HCT116 (cell line): ENCODE data around the gene TMEM269. TPM values are rescaled to one million over a fixed set of nuclear protein-coding genes. Genes with fewer than 3 reads are reported as not detected.

Source experiments
- ATAC-seq: fragments of 200-7000 bp; cut with Tn5 transposase; 2 replicates; pipeline ENCODE4 v1.9.1; 2020; ENCODE audit warnings: mild to moderate bottlenecking, moderate library complexity
- BruUV-seq: library from RNA; stranded (reverse); fragments of 400-500 nt; replicated peaks from 2 replicates; lab custom pipeline; 2021; lab: Mats Ljungman, UMichigan
- CTCF ChIA-PET: fragments of 300-600 bp; sonication (Branson Sonifier 250); formaldehyde crosslinking; loops from one replicate; lab custom pipeline; 2021; ENCODE audit warnings: antibody characterized with exemption; lab: Charles Lee
- POLR2A ChIA-PET: fragments of 300-600, 350-600 bp; sonication (Branson Sonifier 250); formaldehyde crosslinking; loops from one replicate; lab custom pipeline; 2021; ENCODE audit warnings: antibody characterized with exemption; lab: Charles Lee
- RAD21 ChIA-PET, 2 experiments: fragments of 300-600 bp; sonication (Branson Sonifier 250); formaldehyde crosslinking; loops; one replicate each; lab custom pipeline; 2023; ENCODE audit warnings: low total read pairs in 2 of 2; ENCODE audit not compliant: uncharacterized antibody in 2 of 2, unreplicated experiment in 2 of 2, low non-redundant PET in 1 of 2; lab: Charles Lee
- DNase-seq: peaks from one replicate; pipeline ENCODE4 v3.0.0-alpha.2; 2010; ENCODE audit warnings: low read depth, low spot score
- H2AFZ ChIP-seq: fragments of 200-600 bp; shearing (Covaris generic), sonication (generic); 2 replicates; pipeline ENCODE4 v1.6.1; 2017; ENCODE audit warnings: low read depth, mixed run types, mixed read lengths, antibody characterized with exemption, low read length; ENCODE audit not compliant: poor library complexity, severe bottlenecking
- H3K27ac ChIP-seq: 2 replicates; pipeline ENCODE4 v1.5.1; 2012; ENCODE audit warnings: low read depth, low read length
- H3K27me3 ChIP-seq: fragments of 200-600 bp; sonication (generic); 2 replicates; pipeline ENCODE4 v1.6.1; 2016; ENCODE audit warnings: mixed run types, low read length, mixed read lengths; ENCODE audit not compliant: insufficient read depth
- H3K36me3 ChIP-seq, 2 experiments: fragments of 200-500 bp in 1 of 2; fragments of 200-600 bp in 1 of 2; sonication (Bioruptor generic) in 1 of 2; sonication (generic) in 1 of 2; 2 replicates each; pipeline versions ENCODE4 v1.5.1 to v1.6.1; 2014 to 2016; ENCODE audit warnings: low read length in 2 of 2, inconsistent platforms in 1 of 2, mixed read lengths in 1 of 2, mixed run types in 1 of 2; ENCODE audit not compliant: insufficient read depth in 2 of 2, control insufficient read depth in 1 of 2
- H3K4me1 ChIP-seq, 2 experiments: fragments of 200-600 bp in 1 of 2; sonication (generic) in 1 of 2; 2 replicates each; pipeline versions ENCODE4 v1.5.1 to v1.6.1; 2012 to 2017; ENCODE audit warnings: low read length in 2 of 2, inconsistent platforms in 1 of 2, mild to moderate bottlenecking in 1 of 2, mixed read lengths in 1 of 2, mixed run types in 1 of 2, moderate library complexity in 1 of 2; ENCODE audit not compliant: insufficient read depth in 2 of 2, control insufficient read depth in 1 of 2
- H3K4me2 ChIP-seq: fragments of 200-600 bp; sonication (generic); 2 replicates; pipeline ENCODE4 v1.6.1; 2017; ENCODE audit warnings: mixed run types, low read length, mixed read lengths
- H3K4me3 ChIP-seq, 2 experiments: fragments of 200-600 bp in 1 of 2; sonication (generic) in 1 of 2; replicated peaks in 1 of 2; 2 replicates each; pipeline ENCODE4 v1.5.1; 2011 to 2016; ENCODE audit warnings: low read length in 2 of 2, control low read depth in 1 of 2, low read depth in 1 of 2, mild to moderate bottlenecking in 1 of 2, mixed read lengths in 1 of 2, mixed run types in 1 of 2
- H3K79me2 ChIP-seq: fragments of 200-600 bp; sonication (generic); 2 replicates; pipeline ENCODE4 v1.6.1; 2017; ENCODE audit warnings: mild to moderate bottlenecking, mixed run types, low read length, moderate library complexity, mixed read lengths; ENCODE audit not compliant: insufficient read depth
- H3K9ac ChIP-seq: fragments of 200-600 bp; sonication (generic); 2 replicates; pipeline ENCODE4 v1.6.1; 2016; ENCODE audit warnings: low read length, mixed read lengths
- H3K9me2 ChIP-seq: fragments of 200-600 bp; sonication (generic), shearing (Covaris generic); 2 replicates; pipeline ENCODE4 v1.6.1; 2017; ENCODE audit warnings: mixed run types, mild to moderate bottlenecking, moderate library complexity; ENCODE audit not compliant: insufficient read depth
- H3K9me3 ChIP-seq, 2 experiments: fragments of 200-500 bp in 1 of 2; fragments of 200-600 bp in 1 of 2; sonication (Bioruptor generic) in 1 of 2; sonication (generic) in 1 of 2; 2 replicates each; pipeline ENCODE4 v1.6.1; 2014 to 2017; ENCODE audit warnings: low read length in 2 of 2, mixed read lengths in 2 of 2, inconsistent platforms in 1 of 2, low read depth in 1 of 2, mild to moderate bottlenecking in 1 of 2, mixed run types in 1 of 2, moderate library complexity in 1 of 2; ENCODE audit not compliant: control insufficient read depth in 1 of 2, insufficient read depth in 1 of 2
- H4K20me1 ChIP-seq: fragments of 200-600 bp; sonication (generic), shearing (Covaris generic); 2 replicates; pipeline ENCODE4 v1.6.1; 2017; ENCODE audit warnings: mixed run types, mild to moderate bottlenecking, moderate library complexity; ENCODE audit not compliant: insufficient read depth
- CBX3 ChIP-seq: IDR thresholded peaks from 2 replicates; pipeline ENCODE4 v1.6.1; 2012; ENCODE audit warnings: low read depth
- ELF1 ChIP-seq: IDR thresholded peaks from 2 replicates; pipeline ENCODE4 v1.6.1; 2012; ENCODE audit warnings: low read depth, borderline replicate concordance
- EZH2phosphoT487 ChIP-seq: fragments of 200-600 bp; IDR thresholded peaks from 2 replicates; pipeline ENCODE4 v1.6.1; 2018; ENCODE audit warnings: antibody characterized with exemption, borderline replicate concordance
- POLR2AphosphoS5 ChIP-seq: IDR thresholded peaks from 2 replicates; pipeline ENCODE4 v1.6.1; 2011; ENCODE audit warnings: mild to moderate bottlenecking, low read depth, low read length, moderate library complexity
- RAD21 ChIP-seq: IDR thresholded peaks from 2 replicates; pipeline ENCODE4 v1.6.1; 2012; ENCODE audit warnings: low read depth, mild to moderate bottlenecking
- SP1 ChIP-seq: IDR thresholded peaks from 2 replicates; pipeline ENCODE4 v1.6.1; 2012; ENCODE audit warnings: low read depth
- SRF ChIP-seq: IDR thresholded peaks from 2 replicates; pipeline ENCODE4 v1.6.1; 2012; ENCODE audit warnings: low read depth
- TCF7L2 ChIP-seq: IDR thresholded peaks from 2 replicates; pipeline ENCODE4 v1.7.0; 2011; ENCODE audit warnings: borderline replicate concordance, inconsistent platforms; ENCODE audit not compliant: insufficient read depth, insufficient read length; ENCODE audit errors: extremely low read depth
- YY1 ChIP-seq: IDR thresholded peaks from 2 replicates; pipeline ENCODE4 v1.6.1; 2011; ENCODE audit warnings: low read length, low read depth, moderate library complexity, mild to moderate bottlenecking; ENCODE audit not compliant: insufficient replicate concordance; ENCODE audit errors: extremely low read depth
- ZNF274 ChIP-seq: fragments of 200-500 bp; sonication (Bioruptor generic); IDR thresholded peaks from 2 replicates; pipeline ENCODE4 v1.6.1; 2014; ENCODE audit warnings: mild to moderate bottlenecking, low read depth, low read length, inconsistent platforms
- intact Hi-C: fragments of 100-400 bp; cut with micrococcal nuclease; formaldehyde crosslinking; loops from 2 replicates; pipeline ENCODE4 v1.10.0; 2022
- total RNA-seq: library from RNA; stranded (reverse); gene quantifications from one replicate; pipeline ENCODE4 v1.2.1, GENCODE V29; 2021; ENCODE audit not compliant: unreplicated experiment
- TF ChIP-seq, protein P1 (sequence below): IDR thresholded peaks from 2 replicates; pipeline ENCODE4 v1.6.1; 2012; ENCODE audit warnings: low read depth
- TF ChIP-seq, protein P2 (sequence below), 3 experiments: fragments of 200-600 bp in 1 of 3; sonication (generic) in 1 of 3; IDR thresholded peaks in 2 of 3; conservative IDR thresholded peaks in 1 of 3; 2 replicates each; pipeline ENCODE4 v1.5.1; 2012 to 2017; ENCODE audit warnings: low read depth in 2 of 3, low read length in 2 of 3, antibody characterized with exemption in 1 of 3, borderline replicate concordance in 1 of 3, control low read depth in 1 of 3, mild to moderate bottlenecking in 1 of 3, mixed read lengths in 1 of 3, mixed run types in 1 of 3, moderate library complexity in 1 of 3; ENCODE audit not compliant: insufficient read depth in 1 of 3
- TF ChIP-seq, protein P3 (sequence below): IDR thresholded peaks from 2 replicates; pipeline ENCODE4 v1.6.1; 2012
- TF ChIP-seq, protein P4 (sequence below): IDR thresholded peaks from 2 replicates; pipeline ENCODE4 v1.6.1; 2011; ENCODE audit warnings: mild to moderate bottlenecking, low read length, moderate library complexity; ENCODE audit not compliant: insufficient replicate concordance; ENCODE audit errors: extremely low read depth

The TMEM269 gene
- total RNA-seq, 1 experiment from 2014 or later: 0.34 TPM

DNA sequence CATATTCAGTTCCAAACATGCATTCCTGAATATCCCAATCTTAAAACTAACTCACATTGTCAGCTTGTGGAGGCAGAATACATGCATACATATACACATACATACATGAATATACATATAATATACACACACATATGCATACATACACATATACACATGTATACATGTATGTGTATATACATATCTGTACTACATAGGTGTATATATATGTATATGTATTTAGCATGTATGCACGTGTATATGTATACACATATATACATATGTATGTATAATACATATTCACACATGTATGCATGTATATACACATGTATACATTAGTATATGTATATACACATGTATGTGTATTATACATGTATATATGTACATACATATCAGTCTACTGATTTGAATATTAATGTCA is 60.4 kb downstream of the TMEM269 start:
- Histone ChIP-seq H3K9me3 (no peaks in the 10 kb centered on the region), H2AFZ (no peak overlapping the region), H3K4me1 (peaks cover 7 to 16% of the 10 kb centered on the region in 2 experiments; a peak in 3 of 4 replicates), H3K36me3 (peaks cover 2 to 7% of the 10 kb centered on the region in 2 experiments; a peak in 2 of 4 replicates), H3K4me2 (no peak overlapping the region), H3K4me3 (no peak overlapping the region), H3K27me3 (no peaks in the 10 kb centered on the region), H3K9me2 (no peaks in the 10 kb centered on the region), H3K9ac (no peak overlapping the region), H4K20me1 (no peaks in the 10 kb centered on the region), H3K79me2 (peaks cover 23% of the 10 kb centered on the region), H3K27ac (no peak overlapping the region)
- intact Hi-C loops: no loop called here
- BruUV-seq: no TSS peak
- DNase-seq (no peak), ATAC-seq (no peak)
- ChIA-PET RAD21 (no interaction called here), POLR2A (interaction anchor here (0.5 to 1.4 kb wide), 2 partner anchors 12 to 18 kb away, joined by 3 to 7 read pairs; no protein-coding TSS in a partner anchor), CTCF (no interaction called here)
- TF ChIP-seq CBX3 (no peak), TCF7L2 (no peak), SP1 (no peak), RAD21 (no peak), YY1 (no peak), POLR2AphosphoS5 (no peak), ZNF274 (no peak), SRF (no peak), EZH2phosphoT487 (no peak), ELF1 (no peak)
- TF ChIP-seq, protein P1, sequence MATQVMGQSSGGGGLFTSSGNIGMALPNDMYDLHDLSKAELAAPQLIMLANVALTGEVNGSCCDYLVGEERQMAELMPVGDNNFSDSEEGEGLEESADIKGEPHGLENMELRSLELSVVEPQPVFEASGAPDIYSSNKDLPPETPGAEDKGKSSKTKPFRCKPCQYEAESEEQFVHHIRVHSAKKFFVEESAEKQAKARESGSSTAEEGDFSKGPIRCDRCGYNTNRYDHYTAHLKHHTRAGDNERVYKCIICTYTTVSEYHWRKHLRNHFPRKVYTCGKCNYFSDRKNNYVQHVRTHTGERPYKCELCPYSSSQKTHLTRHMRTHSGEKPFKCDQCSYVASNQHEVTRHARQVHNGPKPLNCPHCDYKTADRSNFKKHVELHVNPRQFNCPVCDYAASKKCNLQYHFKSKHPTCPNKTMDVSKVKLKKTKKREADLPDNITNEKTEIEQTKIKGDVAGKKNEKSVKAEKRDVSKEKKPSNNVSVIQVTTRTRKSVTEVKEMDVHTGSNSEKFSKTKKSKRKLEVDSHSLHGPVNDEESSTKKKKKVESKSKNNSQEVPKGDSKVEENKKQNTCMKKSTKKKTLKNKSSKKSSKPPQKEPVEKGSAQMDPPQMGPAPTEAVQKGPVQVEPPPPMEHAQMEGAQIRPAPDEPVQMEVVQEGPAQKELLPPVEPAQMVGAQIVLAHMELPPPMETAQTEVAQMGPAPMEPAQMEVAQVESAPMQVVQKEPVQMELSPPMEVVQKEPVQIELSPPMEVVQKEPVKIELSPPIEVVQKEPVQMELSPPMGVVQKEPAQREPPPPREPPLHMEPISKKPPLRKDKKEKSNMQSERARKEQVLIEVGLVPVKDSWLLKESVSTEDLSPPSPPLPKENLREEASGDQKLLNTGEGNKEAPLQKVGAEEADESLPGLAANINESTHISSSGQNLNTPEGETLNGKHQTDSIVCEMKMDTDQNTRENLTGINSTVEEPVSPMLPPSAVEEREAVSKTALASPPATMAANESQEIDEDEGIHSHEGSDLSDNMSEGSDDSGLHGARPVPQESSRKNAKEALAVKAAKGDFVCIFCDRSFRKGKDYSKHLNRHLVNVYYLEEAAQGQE: no peak
- TF ChIP-seq, protein P2, sequence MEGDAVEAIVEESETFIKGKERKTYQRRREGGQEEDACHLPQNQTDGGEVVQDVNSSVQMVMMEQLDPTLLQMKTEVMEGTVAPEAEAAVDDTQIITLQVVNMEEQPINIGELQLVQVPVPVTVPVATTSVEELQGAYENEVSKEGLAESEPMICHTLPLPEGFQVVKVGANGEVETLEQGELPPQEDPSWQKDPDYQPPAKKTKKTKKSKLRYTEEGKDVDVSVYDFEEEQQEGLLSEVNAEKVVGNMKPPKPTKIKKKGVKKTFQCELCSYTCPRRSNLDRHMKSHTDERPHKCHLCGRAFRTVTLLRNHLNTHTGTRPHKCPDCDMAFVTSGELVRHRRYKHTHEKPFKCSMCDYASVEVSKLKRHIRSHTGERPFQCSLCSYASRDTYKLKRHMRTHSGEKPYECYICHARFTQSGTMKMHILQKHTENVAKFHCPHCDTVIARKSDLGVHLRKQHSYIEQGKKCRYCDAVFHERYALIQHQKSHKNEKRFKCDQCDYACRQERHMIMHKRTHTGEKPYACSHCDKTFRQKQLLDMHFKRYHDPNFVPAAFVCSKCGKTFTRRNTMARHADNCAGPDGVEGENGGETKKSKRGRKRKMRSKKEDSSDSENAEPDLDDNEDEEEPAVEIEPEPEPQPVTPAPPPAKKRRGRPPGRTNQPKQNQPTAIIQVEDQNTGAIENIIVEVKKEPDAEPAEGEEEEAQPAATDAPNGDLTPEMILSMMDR (IDR thresholded peaks at IDR 0.05 in 2 of 3, conservative IDR thresholded peaks at IDR 0.05 in 1 of 3; ENCODE audit: borderline replicate concordance in 1 of 3, insufficient read depth in 1 of 3, low read depth in 2 of 3, low read length in 2 of 3): no peak
- TF ChIP-seq, protein P3, sequence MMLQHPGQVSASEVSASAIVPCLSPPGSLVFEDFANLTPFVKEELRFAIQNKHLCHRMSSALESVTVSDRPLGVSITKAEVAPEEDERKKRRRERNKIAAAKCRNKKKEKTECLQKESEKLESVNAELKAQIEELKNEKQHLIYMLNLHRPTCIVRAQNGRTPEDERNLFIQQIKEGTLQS: no peak
- TF ChIP-seq, protein P4, sequence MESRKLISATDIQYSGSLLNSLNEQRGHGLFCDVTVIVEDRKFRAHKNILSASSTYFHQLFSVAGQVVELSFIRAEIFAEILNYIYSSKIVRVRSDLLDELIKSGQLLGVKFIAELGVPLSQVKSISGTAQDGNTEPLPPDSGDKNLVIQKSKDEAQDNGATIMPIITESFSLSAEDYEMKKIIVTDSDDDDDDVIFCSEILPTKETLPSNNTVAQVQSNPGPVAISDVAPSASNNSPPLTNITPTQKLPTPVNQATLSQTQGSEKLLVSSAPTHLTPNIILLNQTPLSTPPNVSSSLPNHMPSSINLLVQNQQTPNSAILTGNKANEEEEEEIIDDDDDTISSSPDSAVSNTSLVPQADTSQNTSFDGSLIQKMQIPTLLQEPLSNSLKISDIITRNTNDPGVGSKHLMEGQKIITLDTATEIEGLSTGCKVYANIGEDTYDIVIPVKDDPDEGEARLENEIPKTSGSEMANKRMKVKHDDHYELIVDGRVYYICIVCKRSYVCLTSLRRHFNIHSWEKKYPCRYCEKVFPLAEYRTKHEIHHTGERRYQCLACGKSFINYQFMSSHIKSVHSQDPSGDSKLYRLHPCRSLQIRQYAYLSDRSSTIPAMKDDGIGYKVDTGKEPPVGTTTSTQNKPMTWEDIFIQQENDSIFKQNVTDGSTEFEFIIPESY: no peak
